Cardiac fibroblast (primary cell): Measurements from ENCODE around the gene ZBED4.

Experiments used
- DNase-seq, 2 donors: peaks; one replicate each; pipeline versions ENCODE4 v3.0.0 to v3.0.0-alpha.2; 2010; ENCODE audit warnings: low read depth in 2 of 2
- H3K4me3 ChIP-seq, 2 donors: replicated peaks in 1 of 2; 1 replicate in 1 of 2; 2 replicates in 1 of 2; pipeline ENCODE4 v1.5.1; 2011; ENCODE audit warnings: low read depth in 2 of 2, low read length in 2 of 2, mild to moderate bottlenecking in 2 of 2, moderate library complexity in 1 of 2
- TF ChIP-seq, protein P1 (sequence below): IDR thresholded peaks from one replicate; pipeline ENCODE4 v1.5.1; 2011; ENCODE audit warnings: low read depth, mild to moderate bottlenecking, low read length, inconsistent platforms

The ZBED4 gene

DNA sequence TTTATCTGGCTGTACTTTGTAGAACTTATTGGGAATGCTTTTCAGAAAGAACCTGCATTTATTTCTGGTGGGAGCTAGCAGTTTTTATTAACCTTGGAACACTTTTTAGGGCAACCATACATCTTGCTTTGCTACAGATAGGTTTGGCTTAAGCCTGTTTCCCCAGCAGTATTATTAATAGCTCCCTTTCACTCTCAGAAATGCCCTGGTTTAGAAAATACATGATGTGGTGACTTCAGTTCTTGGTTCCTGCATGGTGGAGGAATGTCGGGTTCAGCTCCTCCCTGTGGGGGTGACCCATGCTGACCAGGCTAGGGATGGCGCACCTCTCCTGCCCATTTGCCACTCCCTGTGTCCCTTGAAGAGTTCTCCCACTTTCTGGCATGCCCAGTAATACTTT, 28.2 kb downstream of the ZBED4 start:
- no peak for DNase-seq
- TF ChIP-seq, protein P1, sequence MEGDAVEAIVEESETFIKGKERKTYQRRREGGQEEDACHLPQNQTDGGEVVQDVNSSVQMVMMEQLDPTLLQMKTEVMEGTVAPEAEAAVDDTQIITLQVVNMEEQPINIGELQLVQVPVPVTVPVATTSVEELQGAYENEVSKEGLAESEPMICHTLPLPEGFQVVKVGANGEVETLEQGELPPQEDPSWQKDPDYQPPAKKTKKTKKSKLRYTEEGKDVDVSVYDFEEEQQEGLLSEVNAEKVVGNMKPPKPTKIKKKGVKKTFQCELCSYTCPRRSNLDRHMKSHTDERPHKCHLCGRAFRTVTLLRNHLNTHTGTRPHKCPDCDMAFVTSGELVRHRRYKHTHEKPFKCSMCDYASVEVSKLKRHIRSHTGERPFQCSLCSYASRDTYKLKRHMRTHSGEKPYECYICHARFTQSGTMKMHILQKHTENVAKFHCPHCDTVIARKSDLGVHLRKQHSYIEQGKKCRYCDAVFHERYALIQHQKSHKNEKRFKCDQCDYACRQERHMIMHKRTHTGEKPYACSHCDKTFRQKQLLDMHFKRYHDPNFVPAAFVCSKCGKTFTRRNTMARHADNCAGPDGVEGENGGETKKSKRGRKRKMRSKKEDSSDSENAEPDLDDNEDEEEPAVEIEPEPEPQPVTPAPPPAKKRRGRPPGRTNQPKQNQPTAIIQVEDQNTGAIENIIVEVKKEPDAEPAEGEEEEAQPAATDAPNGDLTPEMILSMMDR: no peak
- no peak overlapping the region for H3K4me3 ChIP-seq

DNA sequence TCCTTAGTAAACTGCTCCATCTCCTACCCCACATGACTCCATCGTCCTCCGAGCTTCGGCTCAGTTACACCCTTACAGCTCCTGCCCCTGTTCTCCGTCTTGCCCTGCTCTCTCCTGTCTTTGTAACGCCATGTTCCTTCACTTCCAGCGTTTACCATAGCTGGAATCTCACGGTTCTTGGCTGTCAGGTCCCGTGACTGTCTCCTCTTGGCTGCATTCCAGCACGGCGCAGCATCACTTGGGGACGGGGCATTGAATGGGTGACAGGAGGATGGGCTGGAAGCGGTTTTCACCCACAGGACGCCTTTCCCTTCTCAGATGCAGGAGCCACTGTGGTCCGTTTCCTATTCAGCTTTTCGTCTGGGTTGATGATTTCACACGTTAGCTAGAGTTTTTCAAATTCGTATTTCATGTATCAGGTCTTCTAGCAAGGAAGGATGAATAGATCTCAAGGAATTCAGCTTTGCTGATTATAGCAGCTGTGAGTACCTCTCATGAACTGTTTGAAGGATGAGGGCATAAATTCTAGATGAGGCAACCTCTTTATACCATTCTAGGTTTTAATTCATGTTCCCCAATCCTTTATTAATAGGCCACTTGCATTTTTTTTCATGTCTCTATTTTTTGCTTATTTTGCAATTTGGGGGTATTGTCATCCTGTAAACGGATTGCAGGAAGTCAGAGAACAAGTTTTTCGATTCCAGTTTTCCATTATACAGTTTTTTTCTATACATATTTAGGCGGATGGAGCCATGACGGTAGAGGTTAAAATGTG, 29.1 kb downstream of the ZBED4 start:
- H3K4me3 ChIP-seq: no peak overlapping the region
- TF ChIP-seq, protein P1: no peak
- peak in 1 of 2 donors; percentile 43 for DNase-seq

DNA sequence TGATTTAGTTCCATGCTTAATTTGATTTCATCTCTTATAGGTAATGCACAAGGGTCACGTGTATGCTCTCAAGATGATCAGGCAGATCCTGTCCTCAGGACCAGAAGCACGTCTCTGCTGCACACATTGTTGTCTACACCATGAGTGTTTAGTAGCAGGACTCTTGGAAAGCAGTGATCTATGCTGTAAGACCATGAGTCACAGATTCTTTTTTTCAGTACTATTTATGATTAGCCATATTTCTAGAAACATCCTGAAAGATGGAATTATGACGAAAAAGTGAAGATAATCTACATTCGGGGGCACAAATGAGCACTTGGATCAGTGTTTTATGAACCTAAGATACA, 29.6 kb downstream of the ZBED4 start:
- TF ChIP-seq, protein P1: no peak
- DNase-seq: peak in 1 of 2 donors; percentile 45

DNA sequence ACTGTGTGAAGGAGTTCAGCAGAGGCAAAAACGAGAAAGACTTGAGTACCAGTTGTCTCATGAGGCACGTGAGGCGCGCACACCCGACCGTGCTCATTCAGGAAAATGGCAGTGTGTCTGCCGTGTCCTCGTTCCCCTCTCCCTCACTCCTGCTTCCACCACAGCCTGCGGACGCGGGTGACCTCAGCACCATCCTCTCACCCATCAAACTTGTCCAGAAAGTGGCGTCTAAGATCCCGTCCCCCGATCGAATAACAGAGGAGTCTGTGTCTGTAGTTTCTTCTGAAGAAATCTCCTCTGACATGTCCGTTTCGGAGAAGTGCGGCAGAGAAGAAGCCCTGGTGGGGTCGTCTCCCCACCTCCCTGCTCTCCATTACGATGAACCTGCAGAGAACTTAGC, 30.4 kb downstream of the ZBED4 start:
- no peak for DNase-seq
- TF ChIP-seq, protein P1: no peak
- H3K4me3 ChIP-seq: no peak overlapping the region

More for the DNA sequence above, 29.6 kb downstream of the ZBED4 start:
- no peak overlapping the region for H3K4me3 ChIP-seq

DNA sequence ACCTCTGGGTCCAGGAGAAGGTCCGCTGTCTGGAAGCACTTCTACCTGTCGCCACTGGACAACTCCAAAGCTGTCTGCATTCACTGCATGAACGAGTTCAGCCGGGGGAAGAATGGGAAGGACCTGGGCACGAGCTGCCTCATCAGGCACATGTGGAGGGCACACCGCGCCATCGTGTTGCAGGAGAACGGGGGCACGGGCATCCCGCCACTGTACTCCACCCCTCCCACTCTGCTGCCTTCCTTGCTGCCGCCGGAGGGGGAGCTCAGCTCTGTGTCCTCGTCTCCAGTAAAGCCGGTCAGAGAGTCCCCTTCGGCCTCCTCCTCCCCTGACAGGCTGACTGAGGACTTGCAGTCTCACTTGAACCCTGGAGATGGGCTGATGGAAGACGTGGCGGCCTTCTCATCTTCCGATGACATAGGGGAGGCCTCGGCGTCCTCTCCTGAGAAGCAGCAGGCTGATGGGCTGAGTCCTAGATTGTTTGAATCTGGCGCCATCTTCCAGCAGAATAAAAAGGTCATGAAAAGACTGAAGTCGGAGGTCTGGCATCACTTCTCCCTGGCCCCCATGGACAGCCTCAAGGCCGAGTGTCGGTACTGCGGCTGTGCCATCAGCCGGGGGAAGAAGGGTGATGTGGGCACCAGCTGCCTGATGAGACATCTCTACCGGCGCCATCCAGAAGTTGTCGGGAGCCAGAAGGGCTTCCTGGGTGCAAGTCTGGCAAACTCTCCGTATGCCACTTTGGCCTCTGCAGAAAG, 31.0 kb downstream of the ZBED4 start:
- TF ChIP-seq, protein P1: no peak
- DNase-seq: no peak

DNA sequence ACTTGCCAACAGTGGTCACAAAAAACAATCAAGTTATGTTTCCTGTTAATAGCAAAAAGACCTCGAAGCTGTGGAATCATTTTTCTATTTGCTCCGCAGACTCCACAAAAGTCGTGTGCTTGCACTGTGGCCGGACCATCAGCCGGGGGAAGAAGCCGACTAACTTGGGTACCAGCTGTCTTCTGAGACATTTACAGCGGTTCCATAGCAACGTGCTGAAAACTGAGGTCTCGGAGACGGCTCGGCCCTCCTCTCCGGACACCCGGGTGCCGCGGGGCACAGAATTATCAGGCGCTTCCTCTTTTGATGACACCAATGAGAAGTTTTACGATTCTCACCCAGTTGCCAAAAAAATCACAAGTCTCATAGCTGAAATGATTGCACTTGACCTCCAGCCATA, 31.6 kb downstream of the ZBED4 start:
- H3K4me3 ChIP-seq: no peak overlapping the region
- DNase-seq: no peak
- TF ChIP-seq, protein P1: no peak

More for the DNA sequence above, 31.0 kb downstream of the ZBED4 start:
- H3K4me3 ChIP-seq: no peak overlapping the region
